Spleen (tissue), 13 donors: ENCODE measurements around the gene MALAT1. TPM values are rescaled to one million over a fixed set of nuclear protein-coding genes. Genes with fewer than 3 reads are reported as not detected.
A peak's percentile ranks its signal among the peaks of the same experiment; 100 is the strongest.
"Not testable (repeated sequence)": the region's sequence is repeated elsewhere in the genome, so short reads cannot be mapped to it uniquely, and the experiment has no call there.

Experiments
- DNase-seq: peaks from one replicate; pipeline ENCODE4 v3.0.0-alpha.2; 2020
- H3K27ac ChIP-seq, 8 donors: fragments of 200-600 bp; sonication (generic) in 7 of 8; 1 replicate in 4 of 8; 2 replicates in 4 of 8; pipeline versions ENCODE4 v1.5.0 to v1.8.0; 2016 to 2021; ENCODE audit warnings: inconsistent platforms in 4 of 8, mild to moderate bottlenecking in 4 of 8, moderate library complexity in 1 of 8
- H3K27me3 ChIP-seq, 7 donors: fragments of 200-600 bp; sonication (generic) in 6 of 7; replicated peaks in 1 of 7; 1 replicate in 4 of 7; 2 replicates in 3 of 7; pipeline versions ENCODE4 v1.5.0 to v1.8.0; 2016 to 2021; ENCODE audit warnings: inconsistent platforms in 3 of 7, mild to moderate bottlenecking in 1 of 7
- H3K36me3 ChIP-seq, 6 donors: fragments of 200-600 bp; sonication (generic) in 5 of 6; 1 replicate in 4 of 6; 2 replicates in 2 of 6; pipeline versions ENCODE4 v1.5.0 to v1.8.0; 2016 to 2021; ENCODE audit warnings: inconsistent platforms in 2 of 6
- H3K4me1 ChIP-seq, 6 donors: fragments of 200-600 bp; sonication (generic) in 5 of 6; 1 replicate in 3 of 6; 2 replicates in 3 of 6; pipeline versions ENCODE4 v1.5.0 to v1.8.0; 2016 to 2021; ENCODE audit warnings: inconsistent platforms in 3 of 6
- H3K4me3 ChIP-seq, 8 donors: fragments of 200-600 bp; sonication (generic) in 7 of 8; 1 replicate in 4 of 8; 2 replicates in 4 of 8; pipeline versions ENCODE4 v1.5.0 to v1.8.0; 2016 to 2021; ENCODE audit warnings: inconsistent platforms in 4 of 8, mild to moderate bottlenecking in 4 of 8, moderate library complexity in 2 of 8
- H3K9me3 ChIP-seq, 8 donors: fragments of 200-600 bp; sonication (generic) in 7 of 8; 1 replicate in 4 of 8; 2 replicates in 4 of 8; pipeline versions ENCODE4 v1.5.0 to v1.8.0; 2016 to 2021; ENCODE audit warnings: inconsistent platforms in 4 of 8
- CTCF ChIP-seq, 11 experiments: fragments of 200-600 bp in 7 of 11; fragments of 450-650 bp in 4 of 11; sonication (generic) in 4 of 11; IDR thresholded peaks in 8 of 11; conservative IDR thresholded peaks in 3 of 11; 1 replicate in 7 of 11; 2 replicates in 4 of 11; pipeline versions ENCODE4 v1.4.0 to v1.8.0; 2016 to 2021; ENCODE audit warnings: antibody characterized with exemption in 11 of 11, inconsistent platforms in 4 of 11, mild to moderate bottlenecking in 1 of 11
- POLR2A ChIP-seq, 3 donors: fragments of 450-650 bp; IDR thresholded peaks; one replicate each; pipeline ENCODE4 v1.5.1; 2017; ENCODE audit warnings: antibody characterized with exemption in 3 of 3, mild to moderate bottlenecking in 1 of 3
- POLR2AphosphoS5 ChIP-seq, 3 donors: sonication (generic); formaldehyde crosslinking; IDR thresholded peaks; one replicate each; pipeline ENCODE4 v1.5.1; 2017; ENCODE audit warnings: antibody characterized with exemption in 3 of 3
- WGBS, 5 donors: extraction: QIAGEN DNeasy Blood & Tissue Kit in 3 of 5; methylation state at CpG; one replicate each; pipeline versions ENCODE4 v1.1.5 to v1.1.7; 2013 to 2018; 5-methylcytosine and 5-hydroxymethylcytosine counted together
- intact Hi-C: fragments of 100-400 bp; cut with DNase I; formaldehyde crosslinking; loops from one replicate; pipeline ENCODE4 v1.15.0; 2023; ENCODE audit warnings: low total_unique reads
- long read RNA-seq, 2 donors: transcript quantifications; one replicate each; lab custom pipeline, GENCODE V29; 2026
- polyA plus RNA-seq, 3 donors: library from polyadenylated mRNA; stranded (reverse); fragments of 200-250 nt; gene quantifications; one replicate each; pipeline ENCODE4 v1.2.1, GENCODE V29; 2013
- total RNA-seq, 7 donors: library from RNA; depleted of rRNA in 3 of 7; stranded (reverse); fragments of >200 nt in 3 of 7; fragmentation: NEBNext Ultra II Directional in 4 of 7; extraction: Animal tissue kit (Norgen Biotek cat#: 25700) in 4 of 7; gene quantifications; one replicate each; pipeline versions ENCODE4 v1.1.0 to v1.2.1, GENCODE V29; 2016 to 2021
- donor health status: healthy with polysubstance abuse.
- donor health status: DM: no; HTN: no; CAD: no; lungs with moderate emphysema.
- donor health status: DM: no; HTN: no; CAD: no.
- donor health status: Bipolar disorder and iron deficiency.
- donor health status: healthy.
- donor health status: DM: no; HTN: no; CAD: no.
- donor health status: DM: yes; HTN: yes; CAD: no.

MALAT1 gene
- total RNA-seq = over 10,000 TPM; 10,088 to 24,490 (median 13,598) TPM
- 100 to 1,000 TPM; 111 to 793 (median 171) TPM for polyA plus RNA-seq
- long read RNA-seq, donor 1, full-length matches to known transcripts = 2,104 of 2,104 reads
- long read RNA-seq, donor 1, partial matches to known transcripts = 0 of 2,104 reads
- long read RNA-seq, donor 1, other reads (novel, unspliced or antisense) = 0 of 2,104 reads
- long read RNA-seq, donor 2, full-length matches to known transcripts = 770 of 770 reads
- long read RNA-seq, donor 2, partial matches to known transcripts = 0 of 770 reads
- long read RNA-seq, donor 2, other reads (novel, unspliced or antisense) = 0 of 770 reads

- peak; percentile 97 for DNase-seq
- 0 to 1% (median 0%) methylated on average over 24 of the region's 24 CpGs for WGBS, 5 donors
- intact Hi-C loops = no loop called here
- Histone ChIP-seq H3K9me3 (no peaks in the 10 kb centered on the region), H3K27ac (peak within 1 kb of the TSS; percentile 95 to 100 (median 98)), H3K27me3 (no peaks in the 10 kb centered on the region), H3K4me3 (peak within 1 kb of the TSS; percentile 67 to 93 (median 81)), H3K36me3 (peaks cover 0 to 32% (median 27%) of the 10 kb centered on the region in 6 donors), H3K4me1 (peaks cover 20 to 53% (median 39%) of the 10 kb centered on the region in 6 donors)
- TF ChIP-seq CTCF (IDR thresholded peaks at IDR 0.05 in 8 of 11, conservative IDR thresholded peaks at IDR 0.05 in 3 of 11) (peak in 5 of 11 experiments; percentile 4 to 30 (median 15)), POLR2A (IDR thresholded peaks at IDR 0.05) (peak; percentile 100), POLR2AphosphoS5 (IDR thresholded peaks at IDR 0.05) (peak; percentile 99 to 100 (median 100))
These were observed at the start of gene MALAT1 for GRCh38 chr11:65498977-65499712. Gene MALAT1, plus strand, starts transcription at chr11:65499045.

- H3K4me1 ChIP-seq = peaks cover 12 to 53% (median 22%) of the 10 kb centered on the region in 6 donors
- H3K36me3 ChIP-seq, H3K27me3 ChIP-seq, H3K4me3 ChIP-seq, H3K9me3 ChIP-seq, DNase-seq, intact Hi-C loops, H3K27ac ChIP-seq: not testable (repeated sequence)
- WGBS, 5 donors = 75 to 100% (median 92%) methylated on average over 2 to 29 of the region's 30 CpGs
These were observed 47.5 kb upstream of the MALAT1 start for GRCh38 chr11:65451301-65451700.

- H3K4me3 ChIP-seq, DNase-seq, intact Hi-C loops, H3K36me3 ChIP-seq, H3K27me3 ChIP-seq, H3K9me3 ChIP-seq: not testable (repeated sequence)
- WGBS, 5 donors = 56 to 91% (median 83%) methylated on average over 1 to 2 of the region's 3 CpGs
- peaks cover 12 to 48% (median 22%) of the 10 kb centered on the region in 6 donors for H3K4me1 ChIP-seq
- H3K27ac ChIP-seq = peak overlapping the region in 2 of 8 donors; percentile 39 to 88
These were observed 46.6 kb upstream of the MALAT1 start for GRCh38 chr11:65452259-65452658.

GRCh38 chr11:65452806-65453490 is 45.9 kb upstream of the MALAT1 start:
- no peak for TF ChIP-seq POLR2AphosphoS5 (IDR thresholded peaks at IDR 0.05)
- no peak for TF ChIP-seq POLR2A (IDR thresholded peaks at IDR 0.05)
- no peak for TF ChIP-seq CTCF (IDR thresholded peaks at IDR 0.05 in 8 of 11, conservative IDR thresholded peaks at IDR 0.05 in 3 of 11)
- Histone ChIP-seq H3K36me3 (no peaks in the 10 kb centered on the region), H3K27me3 (no peaks in the 10 kb centered on the region), H3K27ac (peak overlapping the region in 7 of 8 donors; percentile 13 to 88 (median 33)), H3K4me3 (no peak overlapping the region), H3K9me3 (peaks cover 0 to 4% (median 0%) of the 10 kb centered on the region in 8 donors), H3K4me1 (peaks cover 12 to 48% (median 22%) of the 10 kb centered on the region in 6 donors)
- WGBS, 5 donors = 63 to 70% (median 69%) methylated on average over 8 of the region's 8 CpGs
- intact Hi-C loops = no loop called here
- no peak for DNase-seq
